NCI-H1417 (cell line): ENCODE measurements around the gene OPN4.

ENCODE experiments used
- DNase-seq, 3 experiments: peaks; one replicate each; lab custom pipeline; 2025; lab: John Stamatoyannopoulos, UW

OPN4 gene

DNA sequence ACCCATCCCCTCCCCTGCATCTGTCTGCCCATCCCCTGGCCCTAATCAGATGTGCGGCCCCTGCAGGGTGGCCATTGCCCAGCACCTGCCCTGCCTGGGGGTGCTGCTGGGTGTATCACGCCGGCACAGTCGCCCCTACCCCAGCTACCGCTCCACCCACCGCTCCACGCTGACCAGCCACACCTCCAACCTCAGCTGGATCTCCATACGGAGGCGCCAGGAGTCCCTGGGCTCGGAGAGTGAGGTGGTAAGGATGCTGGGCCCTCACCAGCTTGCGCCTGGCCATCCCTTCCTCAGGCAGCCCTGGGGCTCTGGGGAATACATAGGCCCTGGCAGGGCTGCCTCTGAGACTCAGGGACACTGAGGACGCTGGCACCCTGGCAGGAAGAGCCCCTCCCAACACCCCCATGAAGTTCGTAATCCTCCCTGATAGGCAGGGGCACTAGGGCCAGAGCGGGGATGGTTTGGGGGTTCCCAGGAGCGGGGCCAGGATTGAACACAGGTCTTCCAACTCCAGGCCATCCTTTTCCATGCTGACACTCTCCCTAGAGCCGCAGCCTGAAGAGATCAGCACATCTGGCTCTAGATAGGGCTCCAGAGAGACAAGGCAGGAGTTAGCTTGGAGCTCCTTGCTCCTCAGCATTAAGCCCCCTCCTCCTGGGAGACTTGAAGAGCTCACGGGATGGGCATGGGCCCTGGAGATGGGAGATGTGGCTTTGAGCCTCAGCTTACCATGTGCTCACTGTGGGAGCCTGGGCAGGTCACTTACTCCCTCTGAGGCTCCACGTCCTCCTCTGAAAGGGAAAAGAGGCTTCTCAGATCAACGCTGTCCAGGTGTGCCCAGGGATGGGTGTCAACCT is 8.1 kb downstream of the OPN4 start:
- DNase-seq: no peak

DNA sequence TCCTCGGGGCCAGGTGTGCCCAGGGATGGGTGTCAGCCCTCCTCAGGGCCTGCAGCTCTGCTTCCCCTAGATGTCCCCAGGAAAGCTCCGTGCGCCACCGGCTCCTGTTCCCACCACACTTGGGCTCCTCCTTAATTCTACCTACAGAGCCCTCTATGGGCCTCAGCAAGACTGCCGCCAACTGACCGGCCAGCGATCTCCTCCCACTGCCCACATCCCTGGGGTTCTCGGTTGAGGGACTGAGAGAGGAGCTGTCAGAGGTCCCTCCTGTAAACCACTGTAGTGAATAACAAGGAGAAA is 8.6 kb downstream of the OPN4 start:
- DNase-seq: no peak

DNA sequence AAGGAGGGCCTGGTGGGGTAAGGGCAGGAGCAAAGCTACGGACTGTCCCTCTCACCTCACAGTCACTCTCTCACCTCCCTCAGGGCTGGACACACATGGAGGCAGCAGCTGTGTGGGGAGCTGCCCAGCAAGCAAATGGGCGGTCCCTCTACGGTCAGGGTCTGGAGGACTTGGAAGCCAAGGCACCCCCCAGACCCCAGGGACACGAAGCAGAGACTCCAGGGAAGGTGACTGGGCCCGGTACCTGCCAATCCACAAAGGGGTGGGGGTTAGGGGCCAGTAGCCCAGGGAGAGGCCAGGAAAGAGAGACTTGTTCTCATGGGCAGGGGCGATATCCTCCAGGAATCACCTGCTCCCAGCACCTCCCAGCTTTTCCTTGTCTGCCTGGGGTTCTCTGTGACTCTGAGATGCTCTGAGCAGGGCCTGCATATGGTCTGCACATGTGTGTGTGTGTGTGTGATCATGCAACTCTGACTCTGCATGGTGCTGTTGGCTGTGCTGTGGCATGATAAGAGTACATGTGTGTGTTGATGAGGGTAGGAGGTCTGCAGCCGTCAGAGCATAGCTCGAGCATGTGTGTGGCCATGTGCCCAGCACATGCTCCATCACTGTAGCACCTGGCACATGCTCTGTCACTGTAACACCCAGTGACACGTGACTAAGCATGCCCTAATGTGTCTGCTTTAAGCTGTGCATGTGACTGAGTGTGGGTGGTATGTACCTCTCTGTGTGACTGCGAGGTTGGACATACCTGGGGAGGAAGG is 9.4 kb downstream of the OPN4 start:
- no peak for DNase-seq

DNA sequence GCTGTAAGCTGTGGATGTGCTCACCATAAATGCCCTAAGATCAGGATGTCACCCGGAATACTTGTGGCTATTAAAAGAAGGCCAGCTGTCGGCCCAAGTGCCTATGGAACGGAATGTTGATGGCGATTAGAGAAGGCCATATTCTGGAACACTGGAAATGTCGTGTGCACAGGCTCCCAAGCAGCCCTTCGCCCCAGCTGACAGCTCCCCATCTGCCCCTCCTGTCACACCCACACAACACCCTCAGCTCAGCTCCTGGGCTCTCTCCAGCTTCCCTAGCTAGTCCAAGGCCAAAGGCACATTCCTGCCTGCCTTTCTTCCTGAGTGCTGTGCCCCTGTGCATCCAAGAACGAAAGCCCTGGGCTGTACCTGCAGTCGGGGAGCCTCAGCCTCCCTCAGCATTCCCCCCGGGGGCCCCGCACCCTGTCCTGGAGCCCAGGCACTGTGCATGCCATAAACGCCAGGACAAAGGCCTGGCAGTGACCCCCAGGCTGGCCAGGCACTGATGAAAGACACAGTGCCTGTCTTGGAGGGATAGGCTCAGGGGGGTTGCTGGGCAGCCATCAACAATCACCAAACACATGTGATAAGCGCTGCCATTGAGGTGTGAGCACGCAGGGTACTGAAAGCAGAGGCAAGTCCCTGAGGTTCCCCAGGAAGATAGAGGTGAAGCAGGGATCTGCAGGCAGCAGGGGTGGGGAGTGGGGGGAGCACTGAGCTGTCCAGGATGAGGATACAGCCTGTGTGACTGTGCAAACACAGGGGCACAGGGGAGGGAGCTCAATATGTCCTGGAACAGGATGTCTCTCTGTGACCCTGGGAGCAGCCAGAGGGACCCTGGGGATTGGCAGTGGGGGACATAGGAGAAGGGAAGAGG is 10.2 kb downstream of the OPN4 start:
- DNase-seq: no peak

DNA sequence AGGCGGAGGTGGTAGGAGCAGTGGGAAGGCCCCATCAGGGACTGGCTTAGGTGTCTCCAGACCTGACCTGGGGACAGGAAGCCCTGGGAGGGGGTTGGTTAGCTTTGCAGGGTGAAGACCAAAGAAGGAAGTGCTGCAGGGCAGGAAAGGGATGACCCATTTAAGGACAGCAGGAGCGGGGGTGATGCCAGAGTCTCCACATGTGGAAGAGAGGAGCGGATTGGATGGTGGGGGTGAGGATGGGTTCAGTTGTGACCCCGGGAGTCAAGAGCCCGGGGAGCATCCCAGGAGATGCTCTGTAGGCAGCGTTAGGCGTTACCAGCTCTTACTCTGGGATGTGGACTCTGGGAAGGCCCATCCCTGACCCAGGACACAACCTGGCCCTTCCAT is 10.9 kb downstream of the OPN4 start:
- no peak for DNase-seq

DNA sequence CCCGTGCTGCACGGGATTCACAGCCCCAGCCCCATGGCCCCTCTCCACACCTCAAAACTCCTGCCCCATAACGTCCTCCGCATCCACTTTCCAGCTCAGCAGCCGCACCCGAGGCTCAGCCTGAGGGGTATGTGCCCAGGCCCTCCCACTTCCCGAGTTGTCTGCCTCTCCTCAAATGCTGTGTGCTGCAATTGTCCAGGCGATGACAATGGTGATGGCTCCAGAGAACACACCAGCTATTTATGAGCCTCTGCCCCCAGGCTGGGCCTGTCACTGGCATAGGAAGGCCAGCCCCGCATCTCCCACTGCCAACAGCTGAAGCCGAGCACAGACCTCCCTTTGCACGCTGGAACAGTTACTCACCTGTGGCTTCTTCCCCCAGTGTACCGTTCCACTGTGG is 11.5 kb downstream of the OPN4 start:
- DNase-seq: peak in 1 of 3 experiments; percentile 7

DNA sequence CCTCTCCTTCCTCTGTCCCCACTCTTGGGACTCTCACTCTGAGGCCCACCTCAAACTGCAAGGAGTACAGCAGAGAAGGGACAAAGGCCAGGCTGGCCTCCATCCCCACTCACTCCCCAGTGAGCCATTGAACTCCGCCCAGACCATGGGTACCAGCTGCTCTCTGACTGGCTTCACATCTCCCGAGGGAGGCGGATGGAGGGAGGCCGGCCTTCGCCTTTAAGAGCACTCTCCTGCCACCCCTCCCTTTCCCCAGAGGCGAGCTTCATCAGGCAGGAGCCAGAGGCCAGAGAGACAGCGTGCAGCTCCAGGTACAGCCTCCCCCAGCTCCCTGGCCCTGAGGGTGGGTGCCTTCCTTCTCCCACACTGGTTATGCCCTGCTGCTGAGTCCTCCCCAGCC is 12.2 kb downstream of the OPN4 start:
- DNase-seq: peak in 1 of 3 experiments; percentile 52

DNA sequence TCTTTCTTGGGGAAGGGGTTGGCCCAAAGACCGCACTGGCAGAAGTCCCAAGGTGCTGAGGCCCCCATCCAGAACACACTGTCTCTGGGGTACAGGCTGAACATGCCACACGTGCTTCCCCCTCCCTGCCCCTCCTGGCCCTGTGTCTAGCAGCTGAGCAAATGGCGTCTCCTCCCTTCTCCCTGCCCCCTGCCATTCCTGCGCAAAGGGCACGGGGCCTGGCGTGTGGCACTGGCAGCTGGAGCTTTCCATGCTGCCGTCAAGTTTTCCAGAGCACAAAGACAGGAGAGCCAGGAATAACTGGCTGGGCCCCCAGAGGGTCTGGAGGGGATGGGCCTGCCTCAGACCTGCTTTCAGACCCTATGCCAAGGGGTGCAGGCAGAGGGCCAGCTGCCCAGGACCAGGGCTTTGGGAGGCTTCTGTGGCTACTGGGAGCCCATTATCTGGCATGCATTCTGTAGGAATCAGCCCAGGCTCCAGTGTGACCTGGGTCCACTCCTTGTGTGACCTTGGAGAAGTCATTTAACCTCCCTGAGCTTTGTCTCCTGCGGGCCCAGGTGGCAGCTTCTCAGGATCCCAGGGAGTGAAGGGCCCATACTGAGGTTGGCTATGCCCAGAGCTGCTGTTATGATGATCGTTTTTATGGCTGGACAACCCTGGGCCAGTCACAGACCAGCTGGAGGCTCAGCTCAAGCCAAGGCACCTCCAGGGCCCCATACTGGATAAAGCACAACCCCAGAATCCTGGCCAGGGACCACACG is 13.3 kb downstream of the OPN4 start:
- DNase-seq: no peak

DNA sequence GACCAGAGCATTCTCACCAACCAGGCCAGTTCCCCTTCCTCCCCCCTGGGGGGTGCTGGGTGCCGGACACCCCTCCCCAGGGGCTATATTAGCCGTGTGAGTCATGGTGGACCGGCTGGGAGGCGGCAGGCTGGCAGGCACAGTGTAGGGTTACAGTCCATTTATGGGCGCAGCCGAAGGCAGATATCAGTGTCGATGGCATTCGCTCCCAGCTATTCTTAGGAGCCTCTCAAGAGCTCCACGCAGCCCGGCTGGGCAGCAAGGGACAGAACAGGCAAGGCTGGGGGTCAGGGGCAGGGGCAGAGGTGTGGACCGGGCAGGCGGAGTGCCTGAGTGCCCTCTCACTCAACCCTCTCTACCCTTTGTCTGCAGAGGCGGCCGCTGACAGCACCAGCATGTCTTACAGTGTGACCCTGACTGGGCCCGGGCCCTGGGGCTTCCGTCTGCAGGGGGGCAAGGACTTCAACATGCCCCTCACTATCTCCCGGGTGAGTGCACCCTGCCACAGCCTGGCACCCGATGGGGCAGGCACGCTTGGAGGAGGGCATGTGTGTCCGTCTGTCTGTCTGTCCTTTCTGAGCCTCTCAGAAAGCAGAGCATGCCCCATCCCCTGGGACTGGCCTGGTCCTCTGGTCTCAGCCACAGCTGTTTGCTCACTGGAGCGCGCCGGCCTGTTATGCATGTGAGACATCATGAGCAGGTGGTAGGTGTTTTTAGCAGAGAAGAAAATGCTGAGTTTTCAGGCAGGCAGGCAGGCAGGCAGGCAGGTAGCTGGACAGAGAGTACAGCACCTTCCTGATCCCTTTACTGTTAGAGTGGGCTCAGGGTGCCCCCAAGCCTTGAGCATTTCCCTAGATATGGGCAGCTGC is 14.2 kb downstream of the OPN4 start, which contains the start of gene LDB3:
Gene LDB3, plus strand, starts transcription at position 215 of the 869 bp plus-strand sequence. Its CDS starts 181 bp downstream, at position 396.
- peak; percentile 37 to 84 (median 68) for DNase-seq

DNA sequence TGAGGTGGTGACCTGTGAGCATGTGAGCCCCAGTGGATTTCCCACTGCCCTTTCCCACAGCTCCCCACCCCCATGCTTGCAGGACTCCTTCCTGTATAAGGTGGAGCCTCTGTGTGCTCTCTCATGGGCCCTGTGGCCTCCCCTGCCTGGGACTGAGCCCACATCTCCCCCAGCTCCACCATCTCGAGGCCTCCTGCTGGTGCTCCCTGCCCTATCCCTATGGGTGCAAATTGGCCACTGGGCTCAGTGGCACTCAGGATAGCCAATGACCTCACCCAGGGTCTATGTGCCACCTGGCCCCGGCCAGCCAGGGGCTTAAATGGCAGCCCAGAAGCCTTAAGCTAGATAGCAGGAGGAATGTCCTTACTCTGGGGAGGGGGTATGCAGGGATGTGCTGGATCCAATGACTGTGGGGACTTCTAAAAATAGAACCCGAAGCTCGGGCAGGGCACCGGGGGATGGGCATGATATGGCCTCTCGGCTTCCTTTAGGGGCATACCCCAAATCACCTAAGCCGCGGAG is 16.0 kb downstream of the OPN4 start:
- DNase-seq: no peak

DNA sequence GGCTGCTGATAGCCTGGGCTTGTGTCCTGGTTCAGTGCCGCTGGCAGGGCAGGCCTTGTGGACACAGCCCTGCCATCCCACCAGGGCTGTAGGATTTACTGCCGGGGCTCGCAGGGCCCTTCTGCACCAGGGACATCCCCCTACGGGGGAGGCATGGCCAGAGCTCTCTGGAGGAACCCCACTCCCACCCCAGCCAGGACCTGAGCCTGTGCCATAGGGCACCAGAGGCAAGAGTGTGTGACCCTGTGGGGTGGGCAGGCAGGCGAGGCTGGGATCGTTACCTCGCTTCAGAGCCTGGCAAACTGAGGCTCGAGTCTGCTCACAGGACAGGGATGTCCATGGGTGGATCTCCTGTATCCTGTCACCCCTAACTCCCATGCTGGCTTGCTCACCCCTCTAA is 16.5 kb downstream of the OPN4 start:
- no peak for DNase-seq

DNA sequence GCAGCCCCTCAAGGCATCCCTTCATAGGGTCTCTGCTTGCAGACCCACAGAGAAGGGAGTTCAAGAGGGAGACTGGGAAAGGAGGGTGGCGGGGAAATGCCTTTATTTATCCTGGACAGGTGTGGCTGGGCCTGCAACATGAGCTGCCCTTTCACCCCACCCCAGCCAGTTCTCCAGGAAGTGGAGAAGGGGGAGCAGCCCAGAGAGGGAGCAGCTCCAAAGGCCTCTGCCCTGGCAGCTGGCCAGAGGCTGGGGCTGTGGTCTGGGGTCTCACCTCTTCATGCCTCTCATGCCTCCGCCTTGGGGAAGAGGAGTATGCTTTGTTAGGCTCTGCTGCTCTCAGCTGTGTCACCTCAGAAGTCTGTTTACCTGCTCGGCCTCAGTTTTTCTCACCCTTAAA is 17.1 kb downstream of the OPN4 start:
- no peak for DNase-seq

DNA sequence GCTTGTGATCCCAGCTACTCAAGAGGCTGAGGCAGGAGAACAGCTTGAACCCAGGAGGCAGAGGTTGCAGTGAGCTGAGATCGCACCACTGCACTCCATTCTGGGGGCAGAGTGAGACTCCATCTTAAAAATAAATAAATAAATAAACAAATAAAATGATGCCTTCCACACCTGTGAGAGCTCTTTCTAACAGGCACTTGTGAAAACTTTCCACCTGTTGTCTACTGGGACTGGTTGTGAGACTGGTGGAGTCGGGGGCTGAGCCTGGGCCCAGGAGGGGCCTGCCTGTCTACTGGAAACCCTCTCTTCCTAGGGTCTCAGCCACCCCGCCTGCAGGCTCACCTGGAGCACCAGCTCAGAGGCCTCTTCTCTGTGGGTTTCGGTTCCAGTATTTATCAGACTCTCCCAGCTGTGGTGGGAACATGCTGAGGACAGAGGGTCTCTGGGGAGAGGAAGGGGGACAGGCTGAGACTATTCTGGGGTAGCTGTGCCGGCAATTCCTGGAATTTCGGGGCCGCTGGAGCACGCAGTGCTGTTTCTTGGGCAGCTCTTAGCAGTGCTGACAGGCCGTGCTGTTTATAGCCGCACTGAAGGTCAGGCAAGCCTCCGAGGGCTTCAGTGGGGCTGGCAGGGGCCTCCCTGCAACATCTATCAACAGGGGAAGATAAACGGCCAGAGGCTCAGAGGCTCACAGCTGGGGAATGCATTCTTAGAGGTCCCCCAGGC is 17.8 kb downstream of the OPN4 start:
- DNase-seq: no peak

DNA sequence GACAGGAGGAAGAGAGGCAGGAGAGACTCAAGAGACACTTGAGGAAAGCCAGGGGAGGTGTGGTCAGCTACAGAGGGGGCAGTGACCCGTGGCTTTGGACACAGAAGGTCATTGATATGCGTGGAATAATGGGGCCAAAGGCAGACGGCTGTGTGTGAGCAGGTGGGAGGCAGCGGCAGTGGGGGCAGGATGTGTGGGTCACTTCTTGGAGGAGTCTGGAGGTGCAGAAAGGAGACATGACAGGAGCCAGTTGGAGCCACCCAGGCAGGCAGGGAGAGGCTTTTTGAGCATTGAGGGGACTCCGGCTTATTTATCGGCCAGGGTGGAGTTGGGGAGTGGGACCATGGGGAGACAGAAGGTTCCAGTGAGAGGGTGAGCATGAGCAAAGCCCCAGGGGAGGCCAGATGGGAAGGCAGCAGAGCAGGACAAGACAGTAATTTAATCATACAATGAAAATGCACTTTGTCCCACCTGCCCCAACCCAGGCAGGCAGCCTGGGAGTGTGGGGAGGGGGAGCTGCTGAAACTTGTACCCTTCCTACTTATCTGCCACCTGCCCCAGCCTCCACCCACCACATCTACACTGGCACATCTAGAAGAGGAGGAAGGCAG is 19.0 kb downstream of the OPN4 start:
- DNase-seq: peak in 1 of 3 experiments; percentile 10

DNA sequence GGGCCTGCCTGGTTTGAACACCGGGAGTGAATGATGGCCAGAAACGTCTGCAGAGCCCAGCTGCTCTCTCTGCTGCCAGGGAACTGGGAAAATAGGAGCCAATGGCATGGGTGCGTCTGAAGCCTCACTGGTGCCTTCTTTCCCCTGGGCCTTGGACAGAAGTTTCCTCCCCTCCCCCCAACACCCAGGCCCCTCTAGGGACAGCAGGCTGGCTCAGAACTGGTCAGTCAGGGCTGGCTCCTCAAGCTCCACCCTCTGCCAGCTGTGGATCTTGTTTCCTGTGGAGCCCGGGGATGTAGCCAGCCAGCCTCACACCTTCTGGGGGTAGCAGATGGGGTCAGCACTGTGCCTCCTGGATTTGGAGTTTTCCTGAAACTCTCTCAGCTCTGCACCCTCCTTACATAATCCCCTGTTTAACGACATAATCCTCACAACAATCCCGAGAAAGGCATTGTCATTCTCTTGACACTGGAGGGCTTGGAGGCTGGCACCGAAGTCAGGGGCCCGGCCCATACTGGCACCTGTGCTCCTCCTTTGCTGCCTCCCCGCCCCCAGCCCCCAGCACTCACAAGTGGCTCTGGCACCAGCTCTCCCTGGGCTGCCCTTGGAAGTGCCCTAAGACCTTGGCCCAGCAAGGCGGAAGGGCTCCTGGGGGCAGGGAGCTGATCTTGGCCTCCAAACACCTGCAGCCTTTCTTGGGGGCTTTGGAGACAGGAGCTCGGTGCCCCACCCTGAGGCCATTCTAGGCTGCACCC is 19.7 kb downstream of the OPN4 start:
- DNase-seq: peak in 2 of 3 experiments; percentile 7 to 29

DNA sequence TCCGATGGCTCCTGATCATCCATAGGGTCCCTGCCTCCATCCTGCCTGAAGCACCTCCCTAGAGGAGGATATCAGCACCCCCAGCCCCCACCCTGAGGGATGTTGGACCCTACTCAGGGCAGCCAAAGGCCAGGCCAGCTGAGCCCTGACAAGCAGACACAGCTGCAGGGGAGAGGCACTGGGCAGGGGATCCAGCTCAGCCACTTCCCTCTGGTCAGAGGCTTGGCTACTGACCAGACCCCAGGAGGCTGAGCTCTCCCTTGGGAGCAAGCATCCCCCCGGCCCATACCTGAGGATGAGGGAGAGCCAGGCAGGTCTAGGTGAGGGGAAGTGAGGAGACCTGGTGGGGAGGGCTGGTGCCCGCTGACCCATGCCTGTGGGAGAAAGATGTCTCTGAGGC is 20.6 kb downstream of the OPN4 start:
- no peak for DNase-seq

DNA sequence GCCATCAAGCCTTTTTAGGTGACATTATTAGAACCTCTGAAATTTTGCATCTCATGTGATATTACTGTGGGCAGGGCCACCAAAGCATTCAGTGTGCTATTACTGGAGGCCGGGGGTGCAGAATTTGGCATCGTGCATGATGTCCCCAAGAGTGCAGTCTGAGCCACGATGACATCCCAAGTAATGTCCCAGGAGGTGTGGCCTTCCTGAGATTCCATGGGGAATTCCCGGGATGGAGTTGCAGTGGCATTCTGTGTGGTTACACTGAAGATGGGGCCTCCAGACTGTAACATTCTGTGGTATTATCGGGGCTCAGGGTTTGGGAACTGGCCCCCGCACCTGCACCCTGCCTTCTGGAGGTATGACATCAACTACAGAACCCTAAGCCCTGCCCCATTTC is 23.0 kb downstream of the OPN4 start:
- no peak for DNase-seq

DNA sequence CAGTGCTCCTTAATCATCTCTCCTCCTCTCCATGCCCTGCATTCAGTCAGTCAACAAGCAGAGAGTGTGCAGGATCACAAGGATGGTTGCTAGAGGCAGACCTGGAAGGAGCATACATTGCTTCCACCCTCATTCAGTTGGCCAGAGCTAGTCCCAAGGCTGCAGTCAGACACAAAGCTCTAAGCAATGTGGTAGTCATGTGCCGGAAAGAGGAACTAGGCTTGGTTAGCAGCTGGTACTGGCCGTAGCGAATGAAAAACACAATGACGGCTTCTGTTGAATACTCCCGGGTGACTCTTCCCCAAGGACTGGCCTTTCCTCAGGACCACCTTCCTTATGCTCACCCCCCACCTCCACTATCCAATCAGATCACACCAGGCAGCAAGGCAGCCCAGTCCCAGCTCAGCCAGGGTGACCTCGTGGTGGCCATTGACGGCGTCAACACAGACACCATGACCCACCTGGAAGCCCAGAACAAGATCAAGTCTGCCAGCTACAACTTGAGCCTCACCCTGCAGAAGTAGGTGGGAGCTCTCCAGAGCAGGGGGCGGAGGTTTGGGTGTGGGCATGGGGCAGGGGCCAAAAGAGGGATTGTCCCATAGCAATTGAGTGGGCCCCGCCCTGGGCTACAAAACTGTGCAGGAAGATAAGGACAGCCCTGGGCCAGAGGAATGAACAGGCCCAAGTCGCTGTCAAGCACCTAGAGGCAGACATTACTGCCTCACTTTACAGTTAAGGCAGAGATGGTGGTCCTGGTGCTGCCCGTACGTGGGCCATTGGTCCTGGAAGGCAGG is 24.8 kb downstream of the OPN4 start:
- no peak for DNase-seq
